Stimulated activated CD4-positive, alpha-beta T cell treated with anti-CD3 and anti-CD28 coated beads, Interleukin-1b, Interleukin-23, amount 100 ng/mL, for 4 hours (primary cell): ENCODE measurements around the gene USP34.
A peak's percentile ranks its signal among the peaks of the same experiment; 100 is the strongest.
"Not testable (repeated sequence)": the region's sequence is repeated elsewhere in the genome, so short reads cannot be mapped to it uniquely, and the experiment has no call there.

Experiments
- DNase-seq, 2 donors: peaks; one replicate each; pipeline ENCODE4 v3.0.0-alpha.2; 2020; ENCODE audit warnings: low read depth in 2 of 2

USP34 gene

DNA sequence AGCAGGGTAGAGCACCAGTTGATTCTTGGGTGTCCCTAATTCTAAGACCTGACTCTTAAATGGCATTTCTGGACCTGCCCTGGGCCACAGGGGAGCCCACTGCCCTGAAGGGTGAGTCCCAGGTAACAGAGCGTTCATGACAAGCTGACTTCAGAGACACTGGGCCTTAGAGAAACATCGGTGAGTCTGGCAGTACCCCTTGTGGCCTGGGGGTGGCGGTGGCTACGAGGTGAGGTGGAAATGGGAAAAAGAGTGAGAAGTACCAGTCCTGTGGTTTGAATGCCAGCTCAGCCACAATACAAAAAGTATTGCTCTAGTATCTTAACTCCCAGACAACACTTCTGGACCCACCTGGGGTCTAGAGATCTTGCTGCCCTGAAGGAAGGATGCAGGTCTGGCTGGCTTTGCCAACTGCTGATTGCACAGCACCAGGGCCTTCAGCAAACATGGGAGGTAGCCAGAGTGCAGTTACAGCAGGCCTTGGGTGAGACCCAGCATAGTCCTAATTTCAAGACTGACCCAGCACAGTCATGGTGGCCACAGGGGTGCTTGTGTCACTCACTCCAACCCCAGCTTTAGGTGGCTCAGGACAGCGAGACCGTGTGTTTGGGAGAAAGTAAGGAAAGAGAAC, 44.5 kb downstream of the USP34 start:
- peak; percentile 58 to 63 for DNase-seq

DNA sequence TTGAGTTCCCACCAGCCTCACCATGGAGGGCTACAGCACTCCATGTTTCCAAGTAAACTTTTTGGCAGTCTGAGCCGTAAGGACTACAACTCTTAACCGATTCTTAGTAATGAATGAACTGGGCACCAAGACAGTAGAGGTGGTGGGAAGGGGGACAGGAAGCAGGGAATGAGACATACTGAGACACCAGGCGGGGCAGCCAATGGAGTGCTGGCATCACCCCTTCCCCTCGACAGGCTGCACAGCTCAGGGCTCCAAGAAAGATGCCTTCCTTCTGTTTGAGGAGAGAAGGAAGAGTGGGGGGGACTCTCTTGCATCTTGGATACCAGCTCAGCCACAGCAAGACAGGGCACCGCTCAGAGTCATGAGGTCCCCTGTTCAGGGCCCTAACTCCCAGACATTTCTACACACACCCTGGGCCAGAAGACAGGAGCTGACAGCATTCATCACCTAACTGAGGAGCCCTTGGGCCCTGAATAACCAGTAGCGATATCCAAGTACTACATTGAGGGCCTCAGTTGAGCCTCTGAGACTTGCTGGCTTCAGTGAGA, 45.2 kb downstream of the USP34 start:
- DNase-seq, result no peak

DNA sequence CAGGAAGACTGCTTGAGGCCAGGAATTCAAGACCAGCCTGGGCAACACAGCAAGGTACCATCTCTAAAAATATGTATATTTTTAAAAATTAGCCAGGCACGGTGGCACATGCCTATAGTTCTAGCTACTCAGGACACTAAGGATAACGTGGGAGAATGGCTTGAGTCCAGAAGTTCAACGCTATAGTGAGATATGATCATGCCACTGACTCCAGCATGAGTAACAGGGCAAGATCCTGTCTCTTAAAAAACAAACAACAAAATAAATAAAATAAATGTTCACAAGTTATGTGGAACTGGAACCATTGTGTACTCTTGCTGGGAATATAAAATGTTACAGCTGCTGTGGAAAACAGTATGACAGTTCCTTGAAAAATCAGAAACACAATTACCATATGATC, 47.2 kb downstream of the USP34 start:
- no peak for DNase-seq

DNA sequence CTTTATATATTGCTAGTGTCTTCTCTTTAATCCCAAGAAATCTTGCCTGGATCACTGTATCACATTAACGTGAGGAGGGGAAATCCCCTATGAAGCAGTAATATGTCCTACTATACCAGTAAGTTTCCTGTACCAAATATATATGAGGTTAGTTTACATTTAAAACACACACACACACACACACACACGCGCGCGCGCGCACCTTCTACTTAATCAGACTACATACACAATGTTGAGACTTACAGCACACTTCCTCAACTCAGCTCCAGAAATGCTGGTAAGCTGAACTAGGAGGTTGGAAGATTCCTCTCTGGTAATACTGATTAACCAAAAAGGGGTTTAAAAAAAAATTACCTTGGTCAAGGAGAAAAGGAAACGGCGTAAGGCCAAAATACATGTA, 49.3 kb downstream of the USP34 start:
- DNase-seq, result peak in 1 of 2 donors; percentile 13

DNA sequence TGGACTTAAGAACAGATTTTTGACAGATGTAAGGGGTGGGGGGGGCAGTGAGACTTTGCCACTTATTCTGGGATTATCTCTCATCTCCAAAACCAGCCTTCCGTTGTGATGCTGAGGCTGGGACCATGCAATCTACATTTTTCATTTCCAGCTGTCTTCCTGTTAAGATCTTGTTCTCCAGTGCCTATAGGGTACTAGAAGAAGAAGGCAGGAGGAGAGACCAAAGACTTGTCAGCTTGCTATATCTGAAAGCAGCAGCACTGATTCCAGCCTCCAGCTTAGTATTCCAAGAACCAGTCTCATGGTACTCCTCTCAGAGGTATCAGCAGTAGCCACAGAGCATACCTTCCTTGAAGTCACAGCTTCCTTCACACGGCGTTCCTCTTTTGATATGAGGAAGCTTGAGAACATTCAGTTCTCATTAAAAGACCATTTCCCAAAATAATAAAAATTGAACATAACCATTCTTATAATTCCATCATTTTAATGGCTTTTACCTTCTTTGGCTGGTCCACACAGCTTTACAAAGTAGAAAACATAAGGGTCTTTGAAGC, 49.8 kb downstream of the USP34 start:
- no peak for DNase-seq

DNA sequence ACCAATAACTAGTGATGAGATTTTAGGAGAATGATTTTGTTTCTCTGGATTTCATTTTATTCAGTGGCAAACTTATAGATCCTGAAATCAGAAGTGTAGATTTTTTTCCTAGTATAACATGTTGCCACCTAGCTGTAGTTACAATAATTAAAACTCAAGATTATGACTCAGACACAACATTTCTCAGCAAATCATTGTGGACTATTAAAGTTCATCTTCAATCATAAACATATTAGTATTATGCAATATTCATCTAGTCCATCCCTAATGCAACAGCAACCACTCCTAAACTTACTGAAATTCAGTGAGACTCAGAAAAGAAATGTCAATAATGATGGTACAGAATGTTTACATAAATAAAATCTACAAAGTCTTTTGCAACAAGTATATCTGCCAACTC, 51.3 kb downstream of the USP34 start:
- no peak for DNase-seq

DNA sequence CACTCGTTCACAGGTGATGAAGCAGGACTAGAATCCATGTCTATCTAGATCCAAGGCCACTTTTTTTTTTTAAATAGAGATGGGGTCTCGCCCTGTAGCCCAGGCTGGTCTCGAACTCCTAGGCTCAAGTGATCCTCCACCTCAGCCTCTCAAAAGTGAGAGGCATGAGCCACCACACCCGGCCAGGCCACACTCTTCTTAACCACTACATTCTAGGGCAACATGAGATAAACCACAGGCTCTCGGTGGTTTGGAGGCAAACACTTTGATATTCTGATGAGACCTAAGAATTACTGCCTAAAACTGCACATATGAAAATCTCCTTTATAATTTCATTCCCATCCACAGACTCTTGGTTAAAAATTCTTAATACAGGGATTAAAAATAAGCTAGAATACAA, 51.8 kb downstream of the USP34 start:
- no peak for DNase-seq

DNA sequence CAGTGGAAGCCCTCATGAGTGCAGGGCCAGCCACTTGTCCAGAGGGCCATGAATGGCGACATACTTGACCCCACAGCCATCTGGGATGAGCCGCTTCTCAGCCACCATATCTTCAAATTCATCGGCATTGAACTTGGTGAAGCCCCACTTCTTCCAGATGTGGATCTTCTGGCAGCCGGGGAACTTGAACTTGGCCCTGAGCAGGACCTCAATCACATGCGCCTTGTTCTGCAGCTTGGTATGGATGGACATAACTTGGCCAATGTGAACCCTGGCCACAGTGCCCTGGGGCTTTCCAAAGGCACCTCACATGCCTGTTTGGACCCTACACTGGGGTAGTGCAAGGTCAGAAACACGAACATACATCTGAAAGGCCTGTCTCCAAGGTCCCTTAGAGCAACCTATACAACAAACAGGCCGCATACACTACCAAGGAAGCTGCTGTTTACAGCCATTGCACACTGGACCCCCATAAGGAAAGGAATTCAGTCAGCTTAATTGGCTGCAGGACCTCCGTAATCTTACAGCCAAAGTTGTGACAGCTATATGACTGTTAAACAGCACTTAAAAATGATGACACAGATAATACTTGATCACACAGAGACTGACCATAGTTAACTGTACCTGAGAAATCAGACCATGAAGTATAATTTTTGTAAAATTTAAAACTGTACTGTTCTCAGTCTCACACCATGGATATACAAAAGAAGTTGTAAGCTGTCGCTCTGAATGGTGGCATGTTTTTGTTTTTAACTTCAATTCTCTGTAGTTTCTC, 53.8 kb downstream of the USP34 start:
- no peak for DNase-seq

DNA sequence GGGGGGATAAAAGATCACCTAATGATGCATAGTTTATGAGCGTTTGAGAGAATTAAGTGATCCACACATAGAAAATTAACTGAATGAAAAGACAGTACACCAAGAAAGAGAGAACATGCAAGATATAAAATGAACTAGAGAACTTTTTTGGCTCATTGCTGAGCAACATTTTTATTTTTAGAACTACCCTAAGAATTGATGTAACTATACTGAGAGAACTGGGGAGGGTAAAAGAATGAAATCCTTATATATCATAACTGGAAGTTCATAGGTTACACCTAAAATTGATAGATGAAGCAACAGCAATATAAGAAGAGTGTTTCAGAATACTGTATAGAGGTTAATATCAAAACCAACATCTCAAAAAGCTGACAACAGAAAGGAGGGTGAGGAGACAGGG, 55.6 kb downstream of the USP34 start:
- DNase-seq, result no peak

DNA sequence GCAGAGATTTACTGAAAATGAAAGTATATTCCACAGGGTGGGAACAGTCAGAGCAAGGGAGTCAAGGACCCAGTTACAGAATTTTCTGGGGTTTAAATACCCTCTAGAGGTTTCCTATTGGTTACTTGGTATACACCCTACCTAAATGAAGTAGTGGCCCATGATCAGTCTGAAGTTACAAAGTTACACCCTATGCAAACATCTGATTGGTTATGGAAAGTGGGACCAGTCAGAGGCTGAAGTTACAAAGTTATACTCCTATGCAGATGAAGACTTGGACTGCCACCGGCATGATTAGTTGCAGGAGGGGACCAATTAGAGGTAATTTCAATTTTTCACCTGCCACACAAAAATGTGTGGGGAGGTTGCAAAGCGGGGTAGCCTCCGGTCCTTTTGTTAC, 56.2 kb downstream of the USP34 start:
- no peak for DNase-seq

DNA sequence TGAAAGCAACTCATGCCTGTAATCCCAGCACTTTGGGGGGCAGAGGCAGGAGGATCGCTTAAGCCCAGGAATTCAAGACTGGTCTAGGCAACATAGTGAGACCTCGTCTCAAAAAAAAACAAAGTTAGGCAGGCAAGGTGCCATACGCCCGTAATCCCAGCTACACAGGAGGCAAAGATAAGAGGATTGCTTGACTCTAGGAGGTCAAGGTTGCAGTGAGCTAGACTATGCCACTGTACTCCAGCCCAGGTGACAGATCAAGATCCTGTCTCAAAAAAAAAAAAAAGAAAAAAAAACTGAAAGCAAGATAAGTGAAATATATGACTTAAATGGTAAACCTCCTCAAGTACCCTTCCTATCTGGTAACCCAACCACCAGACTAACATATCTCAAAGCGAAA, 59.8 kb downstream of the USP34 start:
- no peak for DNase-seq

DNA sequence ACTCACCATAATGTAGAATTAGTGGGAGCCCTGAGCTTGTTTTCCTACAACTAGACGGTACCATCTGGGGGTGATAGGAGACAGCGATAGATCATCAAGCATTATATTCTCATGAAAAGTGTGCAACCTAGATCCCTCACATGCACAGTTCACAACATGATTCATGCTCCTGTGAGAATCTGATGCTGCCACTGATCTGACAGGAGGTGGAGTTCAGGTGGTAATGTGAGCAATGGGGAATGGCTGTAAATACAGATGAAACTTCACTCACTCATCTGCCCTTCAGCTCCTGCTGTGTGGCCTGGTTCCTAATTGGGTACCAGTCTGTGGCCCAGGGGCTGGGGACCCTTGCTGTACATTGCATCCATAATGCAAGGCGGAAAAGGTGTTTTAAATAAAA, 60.7 kb downstream of the USP34 start:
- no peak for DNase-seq

DNA sequence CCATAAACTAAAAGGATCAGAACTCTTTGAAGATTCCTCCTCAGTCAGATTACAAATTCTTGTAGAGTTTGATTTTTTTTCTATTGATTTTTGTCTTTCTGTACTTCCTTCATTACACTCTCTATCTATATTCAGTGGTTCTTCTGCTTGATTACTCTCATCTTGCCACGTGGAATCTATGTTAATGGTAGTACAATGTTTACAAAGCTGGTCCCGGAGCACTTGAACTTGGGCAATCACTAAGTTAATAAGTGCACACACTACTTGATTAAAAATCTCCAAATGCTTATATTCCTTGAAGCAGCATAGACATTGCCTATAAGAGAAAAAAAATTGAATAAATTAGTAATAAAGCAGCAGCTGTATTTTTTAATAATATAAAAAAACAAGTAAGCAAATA, 65.1 kb downstream of the USP34 start:
- no peak for DNase-seq

DNA sequence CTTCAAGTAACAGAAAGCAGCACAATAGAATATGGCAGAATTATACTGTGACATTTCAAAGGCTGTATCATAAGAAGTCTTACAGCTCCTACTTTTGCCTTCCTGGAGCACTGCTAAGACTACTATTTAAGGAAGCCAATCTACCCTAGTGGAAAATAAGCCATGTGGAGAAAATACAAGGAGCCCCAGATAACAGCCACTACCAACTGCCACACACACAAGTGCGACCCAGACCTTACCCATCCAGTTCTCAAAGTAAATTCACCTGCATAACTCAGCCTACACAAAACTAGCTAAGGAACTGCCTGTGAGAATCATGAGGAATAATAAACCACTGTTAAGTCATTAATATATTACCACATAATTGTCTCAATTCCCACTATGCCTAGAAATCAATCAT, 66.4 kb downstream of the USP34 start:
- no peak for DNase-seq

DNA sequence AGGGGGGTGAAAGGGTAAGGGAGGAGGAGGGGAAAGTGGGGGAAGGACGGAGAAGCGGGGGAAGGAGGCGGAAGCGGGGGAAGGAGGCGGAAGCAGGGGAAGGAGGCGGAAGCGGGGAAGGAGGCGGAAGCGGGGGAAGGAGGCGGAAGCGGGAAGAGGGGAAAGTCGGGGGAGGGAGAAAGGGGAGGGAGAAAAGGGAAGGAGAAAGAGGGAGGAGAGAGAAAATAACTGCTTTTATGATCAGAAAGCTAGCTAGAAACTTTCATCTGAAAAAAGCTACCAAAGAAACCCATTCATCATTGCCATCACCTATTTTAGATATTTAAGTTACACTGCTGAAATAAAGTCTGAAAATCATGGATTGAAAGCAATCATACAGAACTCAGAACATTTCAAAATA, 72.5 kb downstream of the USP34 start:
- no peak for DNase-seq

DNA sequence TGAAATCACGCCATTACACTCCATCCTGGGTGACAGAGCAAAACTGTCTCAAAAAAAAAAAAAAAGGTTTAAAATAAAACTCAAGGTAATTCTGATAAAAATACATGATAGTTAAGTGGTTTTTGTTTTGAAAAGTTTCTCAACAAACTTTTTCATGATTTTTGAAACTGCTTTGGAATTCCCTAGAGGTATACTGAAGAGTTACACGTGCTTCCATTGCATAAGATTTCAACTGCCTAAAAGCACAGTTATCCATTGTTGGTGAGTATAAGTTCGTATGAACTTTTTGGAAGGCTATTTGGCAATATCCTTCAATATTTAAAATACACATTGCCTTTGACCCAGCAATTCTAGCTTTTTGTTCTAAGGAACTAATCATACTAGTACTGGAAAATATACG, 74.9 kb downstream of the USP34 start:
- DNase-seq, result no peak

DNA sequence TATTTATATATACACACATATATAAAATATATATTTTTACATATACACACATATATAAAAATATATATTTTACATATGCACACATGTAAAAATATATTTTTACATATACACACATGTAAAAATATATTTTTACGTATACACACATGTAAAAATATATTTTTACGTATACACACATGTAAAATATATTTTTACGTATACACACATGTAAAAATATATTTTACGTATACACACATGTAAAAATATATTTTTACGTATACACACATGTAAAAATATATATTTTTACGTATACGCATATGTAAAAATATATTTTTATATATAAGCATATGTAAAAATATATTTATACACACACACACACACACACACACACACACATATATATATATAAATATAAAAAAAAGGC, 83.3 kb downstream of the USP34 start:
- DNase-seq, result not testable (repeated sequence)

DNA sequence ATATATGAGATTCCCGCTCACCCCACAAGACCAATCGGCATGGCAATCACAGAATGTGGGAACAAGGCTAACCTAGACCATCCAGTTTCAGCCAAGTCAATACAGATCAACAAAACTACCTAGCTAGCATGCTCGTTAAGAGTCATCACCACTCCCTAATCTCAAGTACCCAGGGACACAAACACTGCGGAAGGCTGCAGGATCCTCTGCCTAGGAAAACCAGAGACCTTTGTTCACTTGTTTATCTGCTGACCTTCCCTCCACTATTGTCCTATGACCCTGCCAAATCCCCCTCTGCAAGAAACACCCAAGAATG, 90.0 kb downstream of the USP34 start:
- not testable (repeated sequence) for DNase-seq

DNA sequence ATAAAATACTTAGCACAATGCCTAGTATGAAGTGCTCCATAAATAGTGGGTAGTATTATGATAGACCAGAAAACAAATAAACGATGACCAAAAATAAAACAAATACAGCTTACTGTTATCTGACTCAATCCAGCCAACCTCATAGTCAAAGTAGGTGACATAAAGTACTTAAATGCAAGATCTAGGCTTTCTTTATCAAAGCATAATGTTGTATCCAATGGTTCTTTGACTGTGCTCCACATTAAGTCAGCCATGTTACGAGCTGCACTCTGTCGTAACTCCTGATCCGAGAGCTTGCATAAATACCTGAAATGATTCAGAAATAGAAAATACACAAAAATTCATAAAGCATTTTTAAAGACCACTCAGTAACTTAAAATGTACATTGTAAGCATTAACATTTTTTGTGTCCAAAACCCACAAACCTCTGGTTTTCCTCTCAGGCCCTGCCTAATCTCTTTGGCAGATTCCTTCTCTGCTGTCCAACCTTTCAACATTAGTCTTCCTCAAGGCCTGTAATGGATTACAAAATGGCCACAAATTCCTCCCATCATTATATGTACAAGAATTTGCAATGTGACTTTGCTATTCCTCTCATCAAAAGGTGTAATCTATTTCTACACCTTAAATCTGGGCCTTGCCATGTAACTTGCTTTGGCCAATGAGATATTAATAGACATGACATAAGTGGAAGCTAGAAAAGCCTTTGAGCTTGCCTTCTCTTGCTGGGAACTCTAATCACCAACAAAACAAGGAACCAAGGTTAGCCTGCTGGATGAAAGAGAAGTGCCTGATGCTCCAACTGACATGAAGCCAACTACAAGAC, 90.6 kb downstream of the USP34 start:
- no peak for DNase-seq

DNA sequence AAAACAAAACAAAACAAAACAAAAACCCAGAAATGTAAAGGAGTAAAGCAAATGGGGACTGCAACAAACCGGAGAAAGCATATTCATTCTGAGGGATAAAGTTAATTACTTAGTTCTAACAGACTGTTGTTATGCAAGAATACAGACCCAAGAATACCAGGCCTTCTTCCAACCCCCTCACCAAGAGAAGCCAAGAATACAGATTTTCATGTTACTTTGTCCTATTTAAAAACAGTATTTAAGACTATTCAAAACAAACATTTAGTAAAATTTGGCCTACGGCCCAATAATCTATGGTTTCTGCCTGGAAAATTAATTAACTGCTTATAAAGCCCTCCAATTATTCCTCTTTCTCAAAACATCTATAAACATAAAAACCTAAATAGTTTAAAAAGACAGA, 91.4 kb downstream of the USP34 start:
- DNase-seq, result no peak

DNA sequence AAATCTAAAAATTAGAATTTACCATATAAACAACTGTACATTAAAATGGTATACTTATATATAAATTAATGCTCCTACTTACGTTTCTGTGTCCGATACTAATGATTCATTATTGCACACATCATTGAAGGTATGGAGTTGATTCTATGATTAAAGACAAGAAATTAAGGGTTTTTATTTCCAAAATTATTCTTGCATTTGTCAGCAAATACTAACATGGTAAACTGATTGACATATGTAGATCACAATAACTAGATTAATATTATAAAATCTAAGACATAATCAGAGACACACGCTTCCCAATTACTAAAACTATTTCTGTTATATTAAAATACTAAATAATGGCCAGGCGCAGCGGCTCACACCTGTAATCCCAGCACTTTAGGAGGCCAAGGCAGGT, 92.6 kb downstream of the USP34 start:
- no peak for DNase-seq

DNA sequence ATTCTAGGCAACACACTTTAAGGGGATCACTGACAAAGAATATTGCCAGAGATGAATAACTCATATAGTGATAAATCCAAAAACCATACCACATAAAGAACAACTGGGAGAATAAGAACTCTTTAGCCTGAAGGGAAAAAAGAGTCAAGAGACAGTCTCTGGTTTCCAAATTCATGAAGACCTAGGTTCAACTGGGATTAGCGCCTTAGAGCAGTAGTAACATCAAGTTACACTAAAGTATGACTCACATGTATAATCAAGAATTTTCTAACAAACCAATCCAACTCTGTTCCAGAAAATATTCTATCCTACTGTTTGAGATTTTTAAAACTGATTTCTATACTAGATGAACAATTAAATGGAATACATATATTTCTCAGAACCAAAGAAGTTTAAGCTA, 93.8 kb downstream of the USP34 start:
- no peak for DNase-seq
